ENCODE results near the gene ATP10D. TPM values are rescaled to one million over a fixed set of nuclear protein-coding genes. Genes with fewer than 3 reads are reported as not detected.

ATP10D gene
- total RNA-seq, 1 experiment from 2014 or later = 5.1 TPM

DNA sequence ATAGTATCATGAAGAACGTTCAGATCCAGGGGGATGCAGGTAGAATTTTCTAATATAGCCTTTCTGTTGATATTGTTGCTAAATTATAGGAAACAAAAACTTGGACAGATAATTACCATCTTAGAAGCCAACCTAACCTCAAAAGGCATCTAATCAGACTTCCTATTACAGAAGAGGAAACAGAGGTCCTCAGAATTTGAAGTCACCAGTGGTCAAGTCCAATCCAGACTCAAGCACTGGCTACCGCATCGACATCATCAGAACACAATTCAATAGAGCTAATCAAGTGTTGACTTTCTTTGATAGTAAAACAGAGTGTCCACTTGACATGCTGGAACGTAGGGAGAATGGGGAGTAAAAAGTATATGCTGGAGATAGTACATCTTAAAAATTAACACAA, 10.3 kb upstream of the ATP10D start:
- RAD21 ChIA-PET (ENCODE audit: low non-redundant PET in 1 of 2, low total read pairs in 2 of 2, uncharacterized antibody in 2 of 2, unreplicated experiment in 2 of 2) = no interaction called here
- Histone ChIP-seq H3K27me3 (ENCODE audit: insufficient read depth, low read length) (no peaks in the 10 kb centered on the region), H3K9me3 (ENCODE audit: control insufficient read depth in 1 of 2, insufficient read depth in 1 of 2, low read depth in 1 of 2, low read length in 2 of 2) (no peaks in the 10 kb centered on the region), H3K4me1 (ENCODE audit: control insufficient read depth in 1 of 2, insufficient read depth in 2 of 2, low read length in 2 of 2) (peaks cover 3 to 25% of the 10 kb centered on the region in 2 experiments; a peak in 3 of 4 replicates), H3K36me3 (ENCODE audit: control insufficient read depth in 1 of 2, insufficient read depth in 2 of 2, low read length in 2 of 2) (no peaks in the 10 kb centered on the region), H3K4me2 (ENCODE audit: low read length) (no peak overlapping the region), H3K27ac (ENCODE audit: low read depth, low read length) (no peak overlapping the region), H3K9me2 (ENCODE audit: insufficient read depth) (no peaks in the 10 kb centered on the region), H4K20me1 (ENCODE audit: insufficient read depth) (no peaks in the 10 kb centered on the region), H3K4me3 (replicated peaks in 1 of 2; ENCODE audit: low read depth in 1 of 2, low read length in 2 of 2) (no peak overlapping the region), H3K9ac (ENCODE audit: low read length) (no peak overlapping the region), H2AFZ (ENCODE audit: low read depth, low read length, poor library complexity, severe bottlenecking) (peak overlapping the region; percentile 10), H3K79me2 (ENCODE audit: insufficient read depth, low read length) (no peaks in the 10 kb centered on the region)
- ATAC-seq (no peak), DNase-seq (ENCODE audit: low read depth, low spot score) (no peak)
- intact Hi-C loops (cut with micrococcal nuclease) = no loop called here
- TF ChIP-seq EGR1 (IDR thresholded peaks at IDR 0.05; ENCODE audit: low read depth) = no peak
- TF ChIP-seq ZNF274 (IDR thresholded peaks at IDR 0.05; ENCODE audit: low read depth, low read length) = no peak
- TF ChIP-seq CBX3 (IDR thresholded peaks at IDR 0.05; ENCODE audit: low read depth) = no peak
- BruUV-seq (replicated peaks) = no TSS peak
- POLR2A ChIA-PET = no interaction called here
- CTCF ChIA-PET = no interaction called here

- no peaks in the 10 kb centered on the region for H4K20me1 ChIP-seq (ENCODE audit: insufficient read depth)
- RAD21 ChIA-PET (ENCODE audit: low non-redundant PET in 1 of 2, low total read pairs in 2 of 2, uncharacterized antibody in 2 of 2, unreplicated experiment in 2 of 2) = no interaction called here
- no peaks in the 10 kb centered on the region for H3K27me3 ChIP-seq (ENCODE audit: insufficient read depth, low read length)
- POLR2A ChIA-PET = no interaction called here
- ATAC-seq (no peak), DNase-seq (ENCODE audit: low read depth, low spot score) (no peak)
- no peaks in the 10 kb centered on the region for H3K79me2 ChIP-seq (ENCODE audit: insufficient read depth, low read length)
- no peak overlapping the region for H3K27ac ChIP-seq (ENCODE audit: low read depth, low read length)
- no peak overlapping the region for H3K9ac ChIP-seq (ENCODE audit: low read length)
- no peaks in the 10 kb centered on the region for H3K36me3 ChIP-seq (ENCODE audit: control insufficient read depth in 1 of 2, insufficient read depth in 2 of 2, low read length in 2 of 2)
- H3K4me2 ChIP-seq (ENCODE audit: low read length) = no peak overlapping the region
- no peak overlapping the region for H2AFZ ChIP-seq (ENCODE audit: low read depth, low read length, poor library complexity, severe bottlenecking)
- no TSS peak for BruUV-seq (replicated peaks)
- no peaks in the 10 kb centered on the region for H3K9me3 ChIP-seq (ENCODE audit: control insufficient read depth in 1 of 2, insufficient read depth in 1 of 2, low read depth in 1 of 2, low read length in 2 of 2)
- no peak overlapping the region for H3K4me3 ChIP-seq (replicated peaks in 1 of 2; ENCODE audit: low read depth in 1 of 2, low read length in 2 of 2)
- TF ChIP-seq RAD21 (IDR thresholded peaks at IDR 0.05; ENCODE audit: low read depth) = no peak
- TF ChIP-seq, protein P1, sequence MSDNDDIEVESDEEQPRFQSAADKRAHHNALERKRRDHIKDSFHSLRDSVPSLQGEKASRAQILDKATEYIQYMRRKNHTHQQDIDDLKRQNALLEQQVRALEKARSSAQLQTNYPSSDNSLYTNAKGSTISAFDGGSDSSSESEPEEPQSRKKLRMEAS (IDR thresholded peaks at IDR 0.05) = no peak
- CTCF ChIA-PET = no interaction called here
- H3K9me2 ChIP-seq (ENCODE audit: insufficient read depth) = no peaks in the 10 kb centered on the region
- intact Hi-C loops (cut with micrococcal nuclease) = no loop called here
- peaks cover 0 to 19% of the 10 kb centered on the region in 2 experiments; a peak in 2 of 4 replicates for H3K4me1 ChIP-seq (ENCODE audit: control insufficient read depth in 1 of 2, insufficient read depth in 2 of 2, low read length in 2 of 2)
Observed at GRCh38 chr4:47475411-47475810, 9.7 kb upstream of the ATP10D start.

All from HCT116 (cell line).